NB4 (cell line): ENCODE results near the gene AZIN2.

Experiments used
- DNase-seq: peaks from one replicate; pipeline ENCODE4 v3.0.0; 2010; ENCODE audit warnings: low read depth
- H3K4me3 ChIP-seq: one replicate; pipeline ENCODE4 v1.5.1; 2011; ENCODE audit warnings: mild to moderate bottlenecking, low read depth, low read length, moderate library complexity
- MYC ChIP-seq: IDR thresholded peaks from 2 replicates; pipeline ENCODE4 v1.6.1; 2011; ENCODE audit warnings: low read depth, low read length
- POLR2A ChIP-seq: IDR thresholded peaks from 2 replicates; pipeline ENCODE4 v1.6.1; 2011; ENCODE audit warnings: mild to moderate bottlenecking; ENCODE audit not compliant: insufficient read length; ENCODE audit errors: extremely low read depth
- TF ChIP-seq, protein P1 (sequence below): IDR thresholded peaks from 2 replicates; pipeline ENCODE4 v1.6.1; 2011; ENCODE audit warnings: low read depth, low read length
- TF ChIP-seq, protein P2 (sequence below): IDR thresholded peaks from one replicate; pipeline ENCODE4 v1.5.1; 2012; ENCODE audit warnings: low read depth, low read length

AZIN2 gene

DNA sequence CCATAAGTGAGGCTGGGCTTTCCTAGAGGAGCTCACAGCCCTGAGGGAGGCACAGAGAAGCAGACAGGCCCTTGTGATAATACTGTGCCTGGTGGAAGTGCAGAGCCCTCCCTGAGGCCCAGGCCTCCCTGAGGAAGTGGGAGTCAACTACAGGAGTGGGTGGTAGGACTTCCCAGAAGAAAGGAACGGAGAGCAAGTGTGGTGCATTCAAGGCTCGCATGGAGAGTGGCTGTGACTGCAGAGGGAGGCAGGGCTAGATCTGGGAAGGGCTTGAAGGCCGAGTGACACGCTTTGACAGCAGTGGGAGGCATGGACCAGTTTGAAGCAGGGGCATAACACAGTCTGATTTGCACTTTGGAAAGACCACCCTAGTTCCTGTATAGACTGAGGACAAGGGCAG, 37.3 kb downstream of the AZIN2 start:
- no peak overlapping the region for H3K4me3 ChIP-seq
- TF ChIP-seq, protein P1, sequence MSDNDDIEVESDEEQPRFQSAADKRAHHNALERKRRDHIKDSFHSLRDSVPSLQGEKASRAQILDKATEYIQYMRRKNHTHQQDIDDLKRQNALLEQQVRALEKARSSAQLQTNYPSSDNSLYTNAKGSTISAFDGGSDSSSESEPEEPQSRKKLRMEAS, result no peak
- no peak for DNase-seq

DNA sequence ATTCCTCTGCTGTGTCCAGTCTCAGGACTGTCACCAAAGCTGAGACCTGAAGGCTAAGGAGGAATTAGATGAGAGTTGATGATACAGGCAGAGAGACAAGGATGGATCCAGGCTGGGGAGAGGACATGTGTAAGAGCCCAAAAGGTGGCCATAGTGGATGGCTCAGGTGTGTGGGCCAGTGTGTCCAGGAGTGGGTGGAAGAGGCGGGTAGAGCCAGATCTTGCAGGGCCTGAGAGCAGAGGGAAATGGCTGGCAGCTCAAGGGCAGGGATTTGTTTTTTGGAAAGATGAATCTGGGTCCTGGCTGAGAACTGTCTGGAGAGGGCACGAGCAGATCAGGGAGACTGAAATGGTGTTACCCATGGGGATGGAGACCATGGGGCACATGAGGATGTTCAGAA, 38.1 kb downstream of the AZIN2 start:
- no peak for DNase-seq
- no peak overlapping the region for H3K4me3 ChIP-seq
- no peak for TF ChIP-seq POLR2A
- TF ChIP-seq, protein P2, sequence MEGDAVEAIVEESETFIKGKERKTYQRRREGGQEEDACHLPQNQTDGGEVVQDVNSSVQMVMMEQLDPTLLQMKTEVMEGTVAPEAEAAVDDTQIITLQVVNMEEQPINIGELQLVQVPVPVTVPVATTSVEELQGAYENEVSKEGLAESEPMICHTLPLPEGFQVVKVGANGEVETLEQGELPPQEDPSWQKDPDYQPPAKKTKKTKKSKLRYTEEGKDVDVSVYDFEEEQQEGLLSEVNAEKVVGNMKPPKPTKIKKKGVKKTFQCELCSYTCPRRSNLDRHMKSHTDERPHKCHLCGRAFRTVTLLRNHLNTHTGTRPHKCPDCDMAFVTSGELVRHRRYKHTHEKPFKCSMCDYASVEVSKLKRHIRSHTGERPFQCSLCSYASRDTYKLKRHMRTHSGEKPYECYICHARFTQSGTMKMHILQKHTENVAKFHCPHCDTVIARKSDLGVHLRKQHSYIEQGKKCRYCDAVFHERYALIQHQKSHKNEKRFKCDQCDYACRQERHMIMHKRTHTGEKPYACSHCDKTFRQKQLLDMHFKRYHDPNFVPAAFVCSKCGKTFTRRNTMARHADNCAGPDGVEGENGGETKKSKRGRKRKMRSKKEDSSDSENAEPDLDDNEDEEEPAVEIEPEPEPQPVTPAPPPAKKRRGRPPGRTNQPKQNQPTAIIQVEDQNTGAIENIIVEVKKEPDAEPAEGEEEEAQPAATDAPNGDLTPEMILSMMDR, result no peak
- TF ChIP-seq, protein P1, result no peak
- no peak for TF ChIP-seq MYC

DNA sequence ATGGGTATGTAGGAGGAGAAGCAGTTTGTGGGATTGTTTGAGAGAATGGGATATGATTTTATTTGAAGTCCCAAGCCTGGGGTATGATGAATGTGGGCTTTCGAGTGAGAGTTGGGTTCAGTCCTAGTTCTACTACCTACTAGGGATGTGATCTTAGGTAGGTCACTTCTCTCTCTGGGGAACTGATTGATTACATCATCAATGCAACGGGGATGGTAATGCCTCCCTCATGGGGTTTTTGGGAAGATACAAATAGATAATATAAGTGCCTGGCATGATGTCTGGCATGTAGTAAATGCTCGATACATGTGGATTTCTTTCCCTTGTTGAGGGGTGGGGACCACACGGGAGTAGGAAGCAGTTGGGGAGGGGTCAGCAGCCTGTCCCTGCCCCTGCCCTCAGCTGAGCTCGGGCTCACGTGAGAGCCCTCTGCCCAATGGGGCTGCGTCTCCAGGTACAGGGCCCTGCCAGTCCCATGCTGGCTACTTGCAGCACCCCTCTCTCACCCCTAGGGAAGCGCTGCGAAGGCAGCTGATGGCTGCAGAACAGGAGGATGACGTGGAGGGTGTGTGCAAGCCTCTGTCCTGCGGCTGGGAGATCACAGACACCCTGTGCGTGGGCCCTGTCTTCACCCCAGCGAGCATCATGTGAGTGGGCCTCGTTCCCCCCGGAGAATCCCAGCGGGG, 38.7 kb downstream of the AZIN2 start:
- TF ChIP-seq POLR2A (no peak), MYC (no peak)
- TF ChIP-seq, protein P2, result no peak
- TF ChIP-seq, protein P1, result no peak
- no peak for DNase-seq
- no peak overlapping the region for H3K4me3 ChIP-seq

DNA sequence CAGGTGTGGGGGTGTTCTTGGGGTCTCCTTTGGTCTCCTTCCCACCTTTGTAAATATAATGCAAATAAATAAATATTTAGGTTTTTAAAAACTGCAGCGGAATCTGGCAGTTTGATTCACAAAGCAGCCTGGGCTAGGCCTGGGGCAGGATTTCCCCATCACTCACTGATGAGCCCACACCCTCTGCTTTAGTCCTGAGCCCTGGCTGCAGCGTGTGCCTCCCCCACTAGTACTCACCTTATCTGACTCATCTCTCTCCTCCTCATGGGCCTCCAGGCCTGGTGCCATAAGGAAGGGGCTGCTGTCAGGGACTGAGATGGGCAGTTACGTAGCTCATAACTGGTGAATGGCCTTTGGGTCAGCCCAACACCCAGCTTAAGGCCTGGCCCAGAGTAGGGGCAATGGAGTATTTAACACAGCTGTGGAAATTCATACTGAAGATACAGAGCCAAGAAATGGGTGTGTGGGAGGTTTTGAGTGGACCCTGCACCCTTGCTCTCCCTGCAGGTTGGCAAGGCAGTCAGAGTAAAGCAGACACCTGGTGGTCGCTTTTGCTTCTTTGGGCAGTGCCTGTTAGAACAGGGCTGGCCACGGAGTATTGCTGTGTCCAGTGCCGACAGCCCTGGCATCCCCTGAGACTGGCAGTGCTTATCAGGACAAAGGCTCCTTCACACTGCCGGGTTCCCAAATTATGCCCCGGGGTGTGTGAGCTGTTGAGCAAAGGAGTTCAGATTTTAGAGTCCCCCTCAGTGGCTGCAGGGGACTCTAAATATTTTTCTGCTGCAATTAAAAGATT, 39.7 kb downstream of the AZIN2 start:
- DNase-seq, result no peak
- no peak overlapping the region for H3K4me3 ChIP-seq
- TF ChIP-seq, protein P2, result no peak
- TF ChIP-seq MYC (no peak), POLR2A (no peak)
- TF ChIP-seq, protein P1, result no peak

DNA sequence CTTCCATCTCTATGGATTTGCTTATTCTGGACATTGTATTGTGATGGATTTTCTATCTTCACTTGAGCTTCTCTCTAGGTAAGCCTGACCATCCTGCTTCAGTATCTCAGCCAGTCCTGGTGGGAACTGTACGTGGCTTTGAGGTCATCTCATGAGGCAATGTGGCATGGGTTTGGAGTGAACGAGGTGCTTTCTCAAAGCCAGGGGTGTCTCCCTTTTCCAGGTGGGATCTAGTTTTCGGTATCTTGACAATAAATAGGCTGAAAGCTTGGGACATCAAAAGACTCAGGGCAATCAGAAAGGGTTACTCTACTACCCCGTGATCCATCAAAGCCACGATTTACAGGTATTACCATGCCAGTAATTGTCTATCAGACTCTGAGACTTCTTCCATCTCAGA, 40.8 kb downstream of the AZIN2 start:
- no peak overlapping the region for H3K4me3 ChIP-seq
- TF ChIP-seq, protein P1, result no peak
- TF ChIP-seq POLR2A, result no peak
- TF ChIP-seq MYC, result no peak
- TF ChIP-seq, protein P2, result no peak
- DNase-seq, result no peak

DNA sequence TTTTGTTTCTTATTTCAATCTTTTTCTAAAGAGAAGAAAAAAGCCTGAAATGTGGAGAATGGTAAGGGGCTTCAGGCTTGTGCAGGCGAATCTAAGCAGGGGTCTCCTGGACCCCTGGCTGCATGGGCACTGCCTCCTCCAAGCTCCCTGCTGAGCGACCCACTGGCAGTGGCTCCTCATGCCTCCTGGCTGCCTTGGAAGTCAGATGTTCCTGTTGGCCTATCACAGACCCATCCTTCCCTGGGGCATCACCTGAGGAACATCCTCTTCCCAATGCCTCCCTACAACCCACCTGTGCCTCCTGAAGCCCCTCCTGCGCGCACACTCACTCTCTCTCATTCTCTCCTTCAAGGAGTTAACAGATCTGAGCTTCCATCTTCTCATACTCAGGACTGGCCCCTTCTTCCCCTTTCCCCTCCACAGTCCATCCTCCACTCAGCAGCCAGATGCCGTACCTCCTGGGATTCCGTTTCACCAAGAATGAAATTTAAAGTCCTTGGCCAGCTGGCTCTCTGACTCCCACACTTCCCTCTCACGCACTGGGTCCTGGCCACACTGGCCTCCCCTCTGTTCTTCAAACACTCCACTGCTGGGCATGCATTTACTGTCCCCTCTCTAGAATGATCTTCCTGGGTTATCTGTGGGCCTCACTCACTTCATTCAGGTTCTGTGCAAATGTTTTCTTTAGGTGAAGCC, 41.7 kb downstream of the AZIN2 start:
- DNase-seq, result peak; percentile 30
- H3K4me3 ChIP-seq, result no peak overlapping the region
- TF ChIP-seq POLR2A (no peak), MYC (no peak)
- TF ChIP-seq, protein P2, result no peak
- TF ChIP-seq, protein P1, result no peak
